ENCODE data around the gene KHDRBS2.

Gene KHDRBS2

DNA sequence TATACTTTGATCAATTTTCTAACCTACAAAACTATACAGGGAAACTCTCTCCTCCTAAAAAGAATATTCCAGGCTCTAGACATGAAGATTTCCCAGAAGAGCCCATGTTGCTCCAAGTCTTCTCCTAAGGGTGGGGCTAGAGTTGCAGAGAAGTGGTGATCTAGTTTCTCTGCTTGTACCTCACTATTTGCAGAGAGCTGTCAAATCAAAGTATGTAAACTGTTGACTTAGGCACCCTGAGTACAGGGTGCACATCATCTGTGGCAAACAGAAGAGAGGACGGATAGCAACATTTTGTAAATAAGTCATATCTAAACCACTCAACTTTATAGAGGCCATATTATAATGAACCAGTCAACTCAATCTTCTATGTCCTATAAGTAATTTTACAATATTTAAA lies 250.1 kb downstream of the KHDRBS2 start:
- POLR2A ChIA-PET (ENCODE audit: low non-redundant PET) = no interaction called here

DNA sequence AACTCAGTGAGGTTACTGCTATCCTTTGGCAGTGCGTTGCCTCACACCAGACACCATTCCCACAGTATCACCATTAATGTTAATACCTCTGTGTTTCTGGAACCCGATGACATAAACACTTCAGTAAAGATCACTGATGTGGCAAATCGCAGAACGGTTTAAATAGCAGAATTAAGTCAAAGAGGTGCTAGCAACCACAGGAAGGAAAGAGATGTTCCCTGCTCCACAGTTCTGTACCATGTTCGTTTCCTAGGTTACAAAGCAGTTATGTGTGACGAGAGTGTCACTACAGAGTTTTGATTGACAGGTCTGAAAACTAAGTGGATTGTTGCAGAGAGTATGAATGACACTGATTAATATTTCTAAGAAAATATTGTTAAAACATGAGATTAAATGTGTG lies 272.3 kb downstream of the KHDRBS2 start:
- TF ChIP-seq, protein P1, sequence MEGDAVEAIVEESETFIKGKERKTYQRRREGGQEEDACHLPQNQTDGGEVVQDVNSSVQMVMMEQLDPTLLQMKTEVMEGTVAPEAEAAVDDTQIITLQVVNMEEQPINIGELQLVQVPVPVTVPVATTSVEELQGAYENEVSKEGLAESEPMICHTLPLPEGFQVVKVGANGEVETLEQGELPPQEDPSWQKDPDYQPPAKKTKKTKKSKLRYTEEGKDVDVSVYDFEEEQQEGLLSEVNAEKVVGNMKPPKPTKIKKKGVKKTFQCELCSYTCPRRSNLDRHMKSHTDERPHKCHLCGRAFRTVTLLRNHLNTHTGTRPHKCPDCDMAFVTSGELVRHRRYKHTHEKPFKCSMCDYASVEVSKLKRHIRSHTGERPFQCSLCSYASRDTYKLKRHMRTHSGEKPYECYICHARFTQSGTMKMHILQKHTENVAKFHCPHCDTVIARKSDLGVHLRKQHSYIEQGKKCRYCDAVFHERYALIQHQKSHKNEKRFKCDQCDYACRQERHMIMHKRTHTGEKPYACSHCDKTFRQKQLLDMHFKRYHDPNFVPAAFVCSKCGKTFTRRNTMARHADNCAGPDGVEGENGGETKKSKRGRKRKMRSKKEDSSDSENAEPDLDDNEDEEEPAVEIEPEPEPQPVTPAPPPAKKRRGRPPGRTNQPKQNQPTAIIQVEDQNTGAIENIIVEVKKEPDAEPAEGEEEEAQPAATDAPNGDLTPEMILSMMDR (conservative IDR thresholded peaks at IDR 0.05; ENCODE audit: low read depth) = no peak
- POLR2A ChIA-PET (ENCODE audit: low non-redundant PET) = no interaction called here
- CTCF ChIA-PET = no interaction called here
- no peak for DNase-seq (ENCODE audit: low spot score)
- no peak overlapping the region for H3K27ac ChIP-seq

More for the DNA sequence above, 250.1 kb downstream of the KHDRBS2 start:
- no peak overlapping the region for H3K27ac ChIP-seq
- TF ChIP-seq, protein P1 (conservative IDR thresholded peaks at IDR 0.05; ENCODE audit: low read depth) = no peak
- DNase-seq (ENCODE audit: low spot score) = no peak
- CTCF ChIA-PET = no interaction called here

DNA sequence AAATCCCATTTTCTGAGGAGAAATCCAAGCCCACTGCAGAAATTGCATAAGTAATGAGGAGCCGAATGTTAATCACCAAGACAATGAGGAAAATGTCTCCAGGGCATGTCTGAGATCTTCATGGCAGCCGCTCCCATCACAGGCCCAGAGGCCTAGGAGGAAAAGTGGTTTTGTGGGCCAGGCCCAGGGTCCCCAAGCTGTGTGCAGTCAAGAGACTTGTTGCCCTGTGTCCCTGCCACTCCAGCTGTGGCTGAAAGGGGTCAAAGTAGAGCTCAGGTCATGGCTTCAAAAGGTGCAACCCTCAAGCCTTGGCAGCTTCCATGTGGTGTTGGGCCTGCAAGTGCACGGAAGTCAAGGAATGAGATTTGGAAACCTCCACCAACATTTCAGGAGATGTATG lies 276.6 kb downstream of the KHDRBS2 start:
- TF ChIP-seq, protein P1 (conservative IDR thresholded peaks at IDR 0.05; ENCODE audit: low read depth) = no peak
- no peak overlapping the region for H3K27ac ChIP-seq
- POLR2A ChIA-PET (ENCODE audit: low non-redundant PET) = no interaction called here
- no peak for DNase-seq (ENCODE audit: low spot score)
- CTCF ChIA-PET = no interaction called here

DNA sequence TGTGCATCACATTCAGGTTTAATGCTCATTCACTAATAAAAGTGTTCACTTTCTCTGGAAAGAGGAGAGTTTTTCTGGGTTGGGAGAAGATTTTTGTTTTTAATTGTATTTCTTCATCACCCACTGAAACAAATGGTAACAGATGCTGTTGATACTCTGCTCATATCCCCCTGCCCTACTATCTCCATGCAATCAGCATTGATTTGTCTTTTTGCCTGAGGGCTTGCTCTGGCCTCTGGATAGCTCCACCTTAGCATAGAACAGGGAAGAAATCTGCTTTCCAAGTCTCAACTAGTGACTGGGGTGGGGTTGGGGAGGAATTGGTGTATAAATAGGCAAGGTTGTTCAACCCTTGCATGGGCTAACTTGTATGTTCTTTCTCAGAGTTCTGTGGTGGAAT lies 296.4 kb downstream of the KHDRBS2 start:
- CTCF ChIA-PET = interaction anchor here (1.1 kb wide), 1 partner anchor 10 kb away, joined by 3 read pairs; no protein-coding TSS in a partner anchor

DNA sequence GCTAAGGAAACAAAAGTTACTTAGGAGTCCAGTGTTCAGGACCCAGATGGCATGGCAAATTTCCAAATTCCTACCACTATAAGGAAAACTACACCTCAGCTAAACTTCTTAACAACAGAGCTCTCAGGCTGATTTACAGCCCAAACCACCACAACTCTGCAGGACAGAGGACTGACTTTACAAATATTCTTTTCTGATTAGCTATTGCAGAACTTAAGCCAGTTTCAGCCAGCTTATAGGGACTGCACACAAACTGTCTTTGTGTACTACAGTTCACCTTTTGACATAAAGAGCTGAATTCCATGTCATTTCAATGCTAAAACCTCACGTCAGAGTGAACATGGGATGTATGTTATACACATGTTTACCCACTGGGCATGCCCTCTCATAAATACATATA lies 305.4 kb downstream of the KHDRBS2 start:
- TF ChIP-seq, protein P1 (conservative IDR thresholded peaks at IDR 0.05; ENCODE audit: low read depth) = no peak
- ChIA-PET CTCF (no interaction called here), POLR2A (ENCODE audit: low non-redundant PET) (no interaction called here)
- no peak overlapping the region for H3K27ac ChIP-seq
- no peak for DNase-seq (ENCODE audit: low spot score)

More for the DNA sequence above, 296.4 kb downstream of the KHDRBS2 start:
- DNase-seq (ENCODE audit: low spot score) = no peak
- no peak overlapping the region for H3K27ac ChIP-seq
- TF ChIP-seq, protein P1 (conservative IDR thresholded peaks at IDR 0.05; ENCODE audit: low read depth) = no peak
- POLR2A ChIA-PET (ENCODE audit: low non-redundant PET) = no interaction called here

DNA sequence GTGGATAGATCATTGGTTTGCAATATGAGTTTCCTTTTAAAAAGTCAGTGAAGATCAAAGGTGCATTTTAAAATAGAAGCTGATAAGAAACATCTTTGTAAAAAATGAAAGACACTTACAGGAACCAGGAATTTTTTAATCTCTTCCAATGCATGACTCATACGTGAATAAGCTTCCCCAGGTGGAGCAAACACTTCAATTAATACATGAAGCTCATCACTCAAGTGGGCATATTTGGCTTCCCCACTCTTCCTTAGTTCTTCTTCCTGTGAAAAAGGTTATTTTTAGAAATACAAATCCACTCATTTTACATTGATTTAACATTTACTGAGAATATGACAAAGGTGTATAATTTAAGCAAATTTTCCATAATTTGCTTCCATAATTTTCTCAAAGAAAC lies 308.1 kb downstream of the KHDRBS2 start:
- ChIA-PET POLR2A (ENCODE audit: low non-redundant PET) (no interaction called here), CTCF (interaction anchor here (0.6 kb wide), 1 partner anchor 294 kb away, joined by 3 read pairs; no protein-coding TSS in a partner anchor)
- TF ChIP-seq, protein P1 (conservative IDR thresholded peaks at IDR 0.05; ENCODE audit: low read depth) = no peak
- no peak for DNase-seq (ENCODE audit: low spot score)
- no peak overlapping the region for H3K27ac ChIP-seq

DNA sequence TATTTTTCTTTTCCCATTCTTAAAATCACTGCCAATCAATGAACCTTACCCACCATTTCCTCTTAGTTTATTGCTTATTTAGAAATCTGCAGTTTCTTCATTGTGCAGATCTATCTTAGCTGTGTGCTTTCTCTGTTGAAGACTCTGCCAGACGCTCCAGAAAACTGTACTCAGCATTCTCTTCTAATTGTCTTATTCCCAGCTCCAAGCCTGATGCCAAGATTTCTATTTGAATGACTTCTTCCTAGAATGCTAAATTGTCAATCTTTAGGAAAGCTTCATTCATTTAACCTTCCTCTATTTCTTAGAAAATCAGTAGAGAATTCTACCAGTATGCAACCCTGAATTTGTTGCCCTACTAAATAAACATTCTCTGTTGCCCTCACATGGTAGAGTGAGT lies 308.9 kb downstream of the KHDRBS2 start:
- DNase-seq (ENCODE audit: low spot score) = no peak
- POLR2A ChIA-PET (ENCODE audit: low non-redundant PET) = no interaction called here
- TF ChIP-seq, protein P1 (conservative IDR thresholded peaks at IDR 0.05; ENCODE audit: low read depth) = no peak
- no peak overlapping the region for H3K27ac ChIP-seq
- CTCF ChIA-PET = no interaction called here

All from RWPE1 (cell line).